SIG-M5 (cell line): Measurements from ENCODE around the gene PRKN.

ENCODE experiments used
- DNase-seq: peaks from one replicate; lab custom pipeline; 2025; lab: John Stamatoyannopoulos, UW

The PRKN gene

DNA sequence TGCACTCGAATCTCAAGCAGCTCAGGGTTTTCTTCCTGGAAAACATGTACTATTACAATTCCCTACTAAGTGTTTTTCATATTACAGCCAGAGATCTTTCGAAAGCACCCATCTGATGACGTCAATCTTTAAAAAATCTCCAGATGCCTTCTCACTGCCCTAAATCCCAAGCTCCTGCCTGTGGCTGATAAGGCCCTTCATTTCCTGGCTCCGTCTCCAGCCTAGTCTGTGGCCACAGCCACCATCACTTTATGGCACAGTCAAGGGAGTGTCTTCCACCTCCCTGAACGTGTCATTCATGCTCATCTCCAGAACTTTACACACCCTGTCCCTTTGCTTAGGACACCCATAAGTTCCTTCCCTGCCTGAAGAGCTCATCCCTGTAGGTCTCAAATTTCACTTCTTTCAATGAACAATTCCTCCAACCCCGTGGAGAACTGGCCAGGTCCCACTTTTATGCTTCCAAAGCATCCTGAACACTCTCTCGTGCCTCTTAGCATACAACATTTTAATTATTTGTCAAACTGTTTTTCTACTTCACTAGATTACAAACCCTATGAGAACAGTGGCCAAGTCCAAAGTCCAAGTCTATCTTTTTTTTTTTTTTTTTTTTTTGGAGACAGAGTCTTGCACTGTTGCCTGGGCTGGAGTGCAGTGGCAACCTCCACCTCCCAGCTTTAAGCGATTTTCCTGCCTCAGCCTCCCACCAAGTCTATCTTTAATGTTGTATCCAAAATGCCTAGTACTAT is 1347.6 kb downstream of the PRKN start:
- no peak for DNase-seq

DNA sequence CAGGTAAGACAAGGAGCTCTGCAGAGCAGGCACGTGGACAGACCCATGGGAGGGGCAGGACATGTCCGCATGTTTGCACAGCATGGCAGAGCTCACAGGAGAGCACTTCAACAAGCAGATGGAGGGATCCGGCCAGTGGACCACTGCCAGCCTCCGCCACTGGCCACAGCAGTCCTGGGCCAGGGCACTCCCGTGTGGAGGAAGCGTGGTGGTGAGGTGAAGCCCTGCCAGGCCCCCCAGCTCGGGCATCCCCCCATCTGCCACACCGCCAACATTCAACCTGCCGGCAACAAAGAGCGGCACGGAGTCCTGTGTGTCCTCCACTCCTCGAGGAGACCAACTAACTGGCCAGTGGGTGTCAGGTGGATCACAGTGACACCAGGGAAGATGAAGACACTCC is 1349.5 kb downstream of the PRKN start:
- DNase-seq = no peak

- DNase-seq = no peak
Measured at GRCh38 chr6:161377116-161377515, 1350.5 kb downstream of the PRKN start.

DNA sequence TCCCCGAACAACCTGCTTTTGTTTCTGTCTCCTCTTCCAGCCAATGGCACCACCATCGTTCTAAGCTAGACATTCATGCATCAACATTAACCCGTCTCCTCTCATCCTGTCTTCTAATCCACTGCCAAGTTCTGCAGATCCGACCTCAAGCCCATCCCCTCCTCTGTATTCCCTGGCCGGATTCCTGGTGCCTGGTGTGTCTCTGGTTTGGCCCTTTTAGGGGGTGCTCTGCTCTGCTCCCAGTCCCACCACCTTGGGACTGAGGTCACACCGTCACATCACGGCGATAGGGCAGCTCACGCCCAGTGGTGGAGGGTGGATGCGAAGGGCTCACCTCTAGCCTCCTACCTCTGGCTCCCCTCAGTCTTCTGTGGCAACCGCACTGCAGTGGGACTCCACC is 1351.2 kb downstream of the PRKN start:
- no peak for DNase-seq

GRCh38 chr6:161374971-161375873 is 1352.3 kb downstream of the PRKN start:
- peak; percentile 91 for DNase-seq

- DNase-seq = no peak
Measured at GRCh38 chr6:161373905-161374451, 1353.6 kb downstream of the PRKN start.

- no peak for DNase-seq
Measured at GRCh38 chr6:161372422-161372793, 1355.2 kb downstream of the PRKN start.

- no peak for DNase-seq
Measured at GRCh38 chr6:161370880-161371279, 1356.7 kb downstream of the PRKN start.

DNA sequence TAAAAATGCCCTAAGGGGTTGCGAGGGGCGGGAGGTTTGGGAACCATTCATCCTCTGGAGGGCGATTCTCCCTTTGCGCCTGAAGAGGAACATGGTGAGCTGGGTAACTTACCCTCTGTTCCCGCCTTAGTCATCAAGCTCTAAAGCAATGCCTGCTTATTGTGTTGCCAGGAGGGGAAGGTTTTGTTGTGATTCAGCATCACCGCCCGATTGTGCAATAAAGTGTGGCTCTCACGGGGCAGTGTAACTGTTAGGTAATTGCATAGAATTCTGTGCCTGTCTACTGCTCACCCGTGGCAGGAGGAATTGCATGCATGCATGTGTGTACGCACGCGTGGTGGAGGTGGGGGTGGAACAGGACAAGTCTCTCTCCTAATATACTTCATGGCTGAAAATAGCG is 1358.2 kb downstream of the PRKN start:
- peak; percentile 83 for DNase-seq

- DNase-seq = no peak
Measured at GRCh38 chr6:161368514-161368913, 1359.1 kb downstream of the PRKN start.

- DNase-seq = no peak
Measured at GRCh38 chr6:161367472-161367871, 1360.1 kb downstream of the PRKN start.

DNA sequence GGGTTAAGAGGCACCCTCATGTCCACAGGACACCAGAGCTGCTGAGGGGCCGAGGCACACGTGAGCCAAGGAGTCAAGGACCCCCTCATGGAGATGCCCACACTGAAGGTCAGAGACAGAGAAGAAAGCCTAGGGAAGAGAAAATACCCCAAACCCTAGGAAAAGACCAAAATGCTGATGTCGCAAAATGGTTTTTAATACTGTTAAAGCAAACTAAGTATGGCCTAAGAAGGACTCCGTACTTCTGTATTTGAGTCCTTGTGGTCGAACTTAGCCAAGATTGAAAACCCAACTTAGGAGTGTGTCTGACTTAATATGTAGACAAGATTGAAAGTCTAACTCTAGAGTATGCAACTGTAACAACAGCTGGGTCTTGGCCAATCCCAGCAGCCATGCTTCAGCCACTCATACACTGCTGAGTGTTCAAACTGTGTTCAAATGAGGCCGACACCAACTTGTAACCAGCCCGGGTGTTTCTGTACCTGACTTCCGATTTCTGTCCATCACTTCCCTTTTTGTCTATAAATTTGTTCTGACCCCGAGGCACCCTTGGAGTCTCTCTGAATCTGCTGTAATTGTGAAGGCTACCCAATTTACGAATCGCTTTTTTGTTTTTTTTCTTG is 1361.2 kb downstream of the PRKN start:
- peak; percentile 29 for DNase-seq

- no peak for DNase-seq
Measured at GRCh38 chr6:161365633-161366032, 1361.9 kb downstream of the PRKN start.

- no peak for DNase-seq
Measured at GRCh38 chr6:161363286-161363685, 1364.3 kb downstream of the PRKN start.

DNA sequence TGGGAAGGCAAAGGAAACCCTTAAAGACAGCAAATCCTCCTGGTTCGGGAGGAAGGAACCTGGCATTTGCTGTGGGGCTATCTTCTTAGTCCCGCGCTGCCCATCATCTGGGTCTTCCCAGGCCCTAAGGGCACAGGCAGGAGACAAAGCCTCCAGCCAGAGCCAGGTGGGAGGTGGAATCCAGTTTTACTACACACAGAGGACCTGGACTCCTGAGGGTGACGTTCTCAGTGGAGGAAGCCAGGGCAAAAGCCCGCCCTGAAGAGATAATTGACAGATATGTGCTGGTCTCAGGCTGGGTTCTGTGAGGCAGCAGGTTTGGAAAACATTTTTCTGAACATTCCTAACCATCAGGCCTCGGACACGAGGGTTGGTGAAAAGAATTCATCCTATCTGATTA is 1365.3 kb downstream of the PRKN start:
- no peak for DNase-seq

DNA sequence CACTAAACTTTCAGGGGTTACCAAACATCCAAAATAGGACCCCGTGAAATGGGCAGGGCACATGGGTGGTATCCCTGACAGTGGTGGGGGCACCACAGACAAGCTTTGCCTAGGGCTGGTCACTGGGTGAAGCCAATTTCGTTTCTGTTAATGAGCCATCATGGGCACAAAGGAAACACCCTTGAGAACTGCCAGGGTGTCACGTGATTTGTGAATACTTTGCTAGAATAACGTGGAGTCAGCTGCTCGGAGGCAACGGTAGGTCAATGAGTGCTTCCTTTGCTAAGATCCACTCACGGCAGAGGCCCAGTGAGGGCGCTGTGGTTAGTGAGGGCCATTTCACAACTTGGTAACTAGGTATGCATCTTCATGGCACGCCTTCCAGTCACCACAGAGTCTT is 1366.0 kb downstream of the PRKN start:
- no peak for DNase-seq

- DNase-seq = no peak
Measured at GRCh38 chr6:161360520-161360919, 1367.0 kb downstream of the PRKN start.

GRCh38 chr6:161359618-161359945 is 1368.0 kb downstream of the PRKN start:
- DNase-seq = no peak

DNA sequence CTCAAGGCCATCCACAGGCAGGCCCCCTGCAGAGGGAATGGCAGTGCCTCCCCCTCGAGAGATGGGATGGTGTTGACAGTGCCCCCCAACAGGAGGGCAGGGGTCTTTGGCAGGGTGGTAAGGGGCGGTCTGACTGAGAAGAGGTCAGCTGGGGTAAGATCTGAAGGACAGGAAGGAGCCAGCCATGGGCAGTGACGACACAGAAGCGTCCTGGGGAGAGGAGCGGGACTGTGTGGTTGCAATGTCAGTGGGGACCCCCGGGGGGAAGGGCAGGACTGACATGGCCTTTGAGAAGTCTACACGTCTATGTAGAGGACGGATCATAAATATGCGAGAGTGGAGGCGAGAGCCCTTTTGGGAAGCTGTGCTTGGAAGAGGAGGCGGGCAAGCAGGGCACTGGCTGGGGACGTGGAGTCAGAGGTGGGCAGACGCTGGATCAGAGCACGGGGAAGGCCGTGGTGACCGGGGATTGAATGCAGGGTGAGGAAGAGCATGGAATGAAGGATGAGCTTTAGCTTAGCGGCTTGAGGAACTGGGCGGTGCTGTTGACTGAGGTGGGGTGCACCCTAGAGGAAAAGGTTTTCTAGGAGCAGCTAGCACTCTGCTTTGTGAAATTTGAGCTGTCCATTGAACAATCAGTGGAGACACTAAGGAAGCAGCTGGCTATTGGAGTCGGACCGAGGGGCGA is 1371.3 kb downstream of the PRKN start:
- no peak for DNase-seq

- DNase-seq = no peak
Measured at GRCh38 chr6:161355696-161356095, 1371.9 kb downstream of the PRKN start.

DNA sequence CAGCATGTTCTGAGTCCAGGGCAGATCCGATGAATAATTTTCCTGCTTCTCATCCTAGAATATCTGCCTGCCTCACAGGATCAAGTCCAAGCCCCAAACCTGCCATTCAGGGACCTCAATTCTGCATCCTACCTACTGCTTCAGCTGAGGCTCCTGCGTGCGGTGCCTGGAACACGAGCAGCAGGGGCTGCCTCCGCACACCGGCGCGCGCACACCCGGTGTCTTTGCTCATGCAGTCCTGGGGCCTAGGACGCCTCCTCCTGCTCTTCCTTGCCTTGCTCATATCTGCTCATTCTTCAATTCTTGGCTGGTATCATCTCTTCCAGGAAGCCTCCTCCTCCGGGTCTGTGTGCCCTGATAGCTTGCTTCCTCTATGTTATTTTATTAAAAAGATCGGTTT is 1372.6 kb downstream of the PRKN start:
- no peak for DNase-seq

GRCh38 chr6:161354276-161354840 is 1373.2 kb downstream of the PRKN start:
- no peak for DNase-seq
